Measurements from ENCODE around the gene STOM. TPM values are rescaled to one million over a fixed set of nuclear protein-coding genes. Genes with fewer than 3 reads are reported as not detected.
A peak's percentile ranks its signal among the peaks of the same experiment; 100 is the strongest.

The STOM gene
- total and polyA plus RNA-seq, 11 donors = 125 to 239 (median 148) TPM

DNA sequence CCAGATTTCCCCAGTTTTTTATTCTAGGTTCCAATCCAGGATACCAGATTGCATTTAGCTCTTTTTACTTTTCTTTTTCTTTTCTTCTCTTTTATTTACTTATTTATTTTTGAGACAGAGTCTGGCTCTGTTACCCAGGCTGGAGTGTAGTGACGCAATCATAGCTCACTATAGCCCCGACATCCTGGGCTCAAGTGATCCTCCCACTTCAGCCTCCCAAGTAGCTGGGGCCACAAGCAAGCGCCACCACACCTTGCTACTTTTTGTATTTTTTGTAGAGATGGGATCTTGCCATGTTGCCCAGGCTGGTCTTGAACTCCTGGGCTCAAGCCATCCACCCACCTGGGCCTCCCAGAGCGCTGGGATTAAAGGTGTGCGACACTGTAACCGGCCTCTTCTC, 53.7 kb downstream of the STOM start:
- intact Hi-C loops (cut with DNase I) = loop anchor here in 9 of 10 donors (5.0 to 10.0 kb wide), 7 partner anchors 34 to 104 kb away; partner anchors contain the start of gene GSN (in 3 of the 9)
- Histone ChIP-seq H3K9me3 (no peaks in the 10 kb centered on the region), H3K4me3 (no peak overlapping the region), H3K4me1 (peaks cover 4 to 81% (median 40%) of the 10 kb centered on the region in 12 donors), H3K27ac (peak overlapping the region in 5 of 12 donors; percentile 47 to 98 (median 93)), H3K27me3 (no peaks in the 10 kb centered on the region), H3K36me3 (peaks cover 9 to 100% (median 95%) of the 10 kb centered on the region in 9 donors)
- 91 to 96% (median 95%) methylated on average over 6 of the region's 6 CpGs for WGBS, 4 donors
- DNase-seq (peak in 1 of 5 donors; percentile 17), ATAC-seq (no peak)
- TF ChIP-seq, protein P1, sequence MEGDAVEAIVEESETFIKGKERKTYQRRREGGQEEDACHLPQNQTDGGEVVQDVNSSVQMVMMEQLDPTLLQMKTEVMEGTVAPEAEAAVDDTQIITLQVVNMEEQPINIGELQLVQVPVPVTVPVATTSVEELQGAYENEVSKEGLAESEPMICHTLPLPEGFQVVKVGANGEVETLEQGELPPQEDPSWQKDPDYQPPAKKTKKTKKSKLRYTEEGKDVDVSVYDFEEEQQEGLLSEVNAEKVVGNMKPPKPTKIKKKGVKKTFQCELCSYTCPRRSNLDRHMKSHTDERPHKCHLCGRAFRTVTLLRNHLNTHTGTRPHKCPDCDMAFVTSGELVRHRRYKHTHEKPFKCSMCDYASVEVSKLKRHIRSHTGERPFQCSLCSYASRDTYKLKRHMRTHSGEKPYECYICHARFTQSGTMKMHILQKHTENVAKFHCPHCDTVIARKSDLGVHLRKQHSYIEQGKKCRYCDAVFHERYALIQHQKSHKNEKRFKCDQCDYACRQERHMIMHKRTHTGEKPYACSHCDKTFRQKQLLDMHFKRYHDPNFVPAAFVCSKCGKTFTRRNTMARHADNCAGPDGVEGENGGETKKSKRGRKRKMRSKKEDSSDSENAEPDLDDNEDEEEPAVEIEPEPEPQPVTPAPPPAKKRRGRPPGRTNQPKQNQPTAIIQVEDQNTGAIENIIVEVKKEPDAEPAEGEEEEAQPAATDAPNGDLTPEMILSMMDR (IDR thresholded peaks at IDR 0.05) = no peak
- TF ChIP-seq POLR2A (IDR thresholded peaks at IDR 0.05) = no peak

DNA sequence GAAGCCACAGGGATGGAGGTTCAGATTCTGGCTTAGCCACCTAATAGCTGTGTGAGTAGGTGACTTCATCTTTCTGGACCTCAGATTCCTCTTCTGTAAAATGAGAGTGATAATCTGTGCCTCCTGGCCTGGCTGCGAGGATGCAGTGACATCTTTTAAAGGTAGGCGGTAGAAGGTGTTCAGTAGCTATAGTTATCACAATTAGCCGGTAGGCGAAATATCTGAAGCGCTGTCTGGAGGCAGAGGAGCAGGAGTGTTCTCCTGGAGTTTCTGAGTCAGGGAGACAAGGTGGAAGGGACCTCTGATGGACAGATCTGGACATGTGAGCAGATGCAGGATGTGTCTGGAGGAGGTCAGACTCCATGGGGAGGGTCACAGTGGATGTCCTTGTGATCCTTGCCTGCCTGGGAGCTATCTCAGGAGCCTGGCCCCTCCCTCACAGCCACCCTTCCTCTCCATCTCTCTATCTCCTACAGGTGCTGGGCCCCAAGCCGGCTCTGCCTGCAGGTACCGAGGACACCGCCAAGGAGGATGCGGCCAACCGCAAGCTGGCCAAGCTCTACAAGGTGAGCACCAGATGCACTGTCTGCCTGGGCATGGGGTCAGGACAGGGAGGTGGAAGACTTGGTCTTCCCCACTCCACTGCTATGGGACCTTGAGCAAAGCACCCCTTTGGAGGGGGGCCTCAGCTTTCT, 56.4 kb downstream of the STOM start:
- ATAC-seq (no peak), DNase-seq (peak in 1 of 5 donors; percentile 27)
- Histone ChIP-seq H3K4me1 (peaks cover 4 to 88% (median 25%) of the 10 kb centered on the region in 12 donors), H3K4me3 (no peak overlapping the region), H3K27ac (peak overlapping the region in 1 of 12 donors; percentile 62), H3K36me3 (peaks cover 10 to 100% (median 99%) of the 10 kb centered on the region in 9 donors), H3K27me3 (no peaks in the 10 kb centered on the region), H3K9me3 (no peaks in the 10 kb centered on the region)
- intact Hi-C loops (cut with DNase I) = loop anchor here in 4 of 10 donors (5.0 to 10.0 kb wide), 4 partner anchors 36 to 99 kb away; partner anchors contain the start of gene GSN (in 2 of the 4)
- no peak for TF ChIP-seq POLR2A (IDR thresholded peaks at IDR 0.05)
- TF ChIP-seq, protein P1 (IDR thresholded peaks at IDR 0.05) = no peak
- WGBS, 4 donors = 94 to 100% (median 96%) methylated on average over 10 of the region's 10 CpGs

DNA sequence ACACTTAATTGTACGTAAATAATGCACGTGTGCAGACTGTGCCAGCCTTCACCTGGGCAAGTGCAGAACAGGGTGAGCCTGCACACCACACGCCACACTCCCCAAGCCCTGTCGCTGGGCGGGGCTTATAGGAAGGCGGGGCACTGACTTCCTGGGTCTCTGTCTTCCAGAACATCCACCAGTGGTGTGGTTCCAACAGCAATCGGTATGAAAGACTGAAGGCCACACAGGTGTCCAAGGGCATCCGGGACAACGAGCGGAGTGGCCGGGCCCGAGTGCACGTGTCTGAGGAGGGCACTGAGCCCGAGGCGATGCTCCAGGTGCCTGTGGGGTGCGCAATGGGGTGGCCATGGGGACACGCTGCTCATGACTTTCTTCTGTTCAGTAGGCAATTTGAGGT, 57.9 kb downstream of the STOM start:
- peaks cover 7 to 100% (median 99%) of the 10 kb centered on the region in 9 donors for H3K36me3 ChIP-seq
- DNase-seq (peak in 2 of 5 donors; percentile 18 to 26), ATAC-seq (no peak)
- TF ChIP-seq POLR2A (IDR thresholded peaks at IDR 0.05) = no peak
- peaks cover 0 to 81% (median 16%) of the 10 kb centered on the region in 12 donors for H3K4me1 ChIP-seq
- H3K27me3 ChIP-seq = no peaks in the 10 kb centered on the region
- no peaks in the 10 kb centered on the region for H3K9me3 ChIP-seq
- peak overlapping the region in 1 of 12 donors; percentile 62 for H3K27ac ChIP-seq
- WGBS, 4 donors = 88 to 94% (median 90%) methylated on average over 13 to 17 of the region's 17 CpGs
- no peak overlapping the region for H3K4me3 ChIP-seq
- intact Hi-C loops (cut with DNase I) = loop anchor here in 4 of 10 donors (5.0 to 10.0 kb wide), 4 partner anchors 35 to 97 kb away; partner anchors contain the start of gene GSN (in 2 of the 4)

DNA sequence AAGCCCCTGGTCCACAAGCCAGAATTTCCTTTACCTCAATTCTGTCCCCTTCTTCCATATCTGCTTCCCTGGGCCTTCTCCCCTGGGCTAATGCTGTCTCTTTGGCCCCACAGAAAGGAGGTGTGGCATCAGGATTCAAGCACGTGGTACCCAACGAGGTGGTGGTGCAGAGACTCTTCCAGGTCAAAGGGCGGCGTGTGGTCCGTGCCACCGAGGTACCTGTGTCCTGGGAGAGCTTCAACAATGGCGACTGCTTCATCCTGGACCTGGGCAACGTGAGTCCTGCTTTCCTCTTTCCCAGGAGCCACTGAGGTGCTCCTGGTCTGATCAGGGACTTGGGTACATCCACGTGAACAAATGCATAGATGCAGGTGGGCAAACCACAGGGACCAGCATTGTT, 59.5 kb downstream of the STOM start:
- TF ChIP-seq, protein P1 (IDR thresholded peaks at IDR 0.05) = no peak
- TF ChIP-seq POLR2A (IDR thresholded peaks at IDR 0.05) = no peak
- no peak overlapping the region for H3K4me3 ChIP-seq
- peak overlapping the region in 1 of 12 donors; percentile 17 for H3K27ac ChIP-seq
- 75 to 86% (median 81%) methylated on average over 9 of the region's 9 CpGs for WGBS, 4 donors
- intact Hi-C loops (cut with DNase I) = loop anchor here in 4 of 10 donors (5.0 to 10.0 kb wide), 4 partner anchors 33 to 96 kb away; partner anchors contain the start of gene GSN (in 2 of the 4)
- DNase-seq (peak in 2 of 5 donors; percentile 15 to 23), ATAC-seq (no peak)
- H3K27me3 ChIP-seq = no peaks in the 10 kb centered on the region
- H3K9me3 ChIP-seq = no peaks in the 10 kb centered on the region
- H3K36me3 ChIP-seq = peaks cover 6 to 100% (median 97%) of the 10 kb centered on the region in 9 donors
- peaks cover 0 to 76% (median 9%) of the 10 kb centered on the region in 12 donors for H3K4me1 ChIP-seq
